Neural cell (in vitro differentiated cells): ENCODE results near the gene ILDR2.

ENCODE experiments used
- CTCF ChIP-seq: fragments of 450-650 bp; IDR thresholded peaks from 2 replicates; pipeline ENCODE4 v1.5.1; 2014; ENCODE audit warnings: antibody characterized with exemption, mild to moderate bottlenecking, moderate library complexity; ENCODE audit not compliant: poor library complexity, severe bottlenecking
- EP300 ChIP-seq: fragments of 450-650 bp; conservative IDR thresholded peaks from 2 replicates; pipeline ENCODE4 v1.6.1; 2014; ENCODE audit warnings: antibody characterized with exemption, mild to moderate bottlenecking, moderate library complexity; ENCODE audit not compliant: poor library complexity, severe bottlenecking

- TF ChIP-seq CTCF (no peak), EP300 (no peak)
Measured at GRCh38 chr1:166933633-166934032, 41.7 kb downstream of the ILDR2 start.
